OCI-LY1 (cell line): Measurements from ENCODE around the gene CX3CL1.

ENCODE experiments used
- CTCF ChIP-seq: fragments of 200-600 bp; sonication (generic), shearing (Covaris generic); IDR thresholded peaks from 2 replicates; pipeline ENCODE4 v1.5.1; 2017; ENCODE audit warnings: mild to moderate bottlenecking, antibody characterized with exemption, low read length, moderate library complexity, mixed read lengths
- EZH2 ChIP-seq: fragments of 200-600 bp; sonication (generic), shearing (Covaris generic); IDR thresholded peaks from 2 replicates; pipeline ENCODE4 v1.8.0; 2017; ENCODE audit warnings: borderline replicate concordance, mixed run types, mild to moderate bottlenecking, antibody characterized with exemption, low read length, moderate library complexity, mixed read lengths

GRCh38 chr16:57380671-57381462 is 8.6 kb downstream of the CX3CL1 start:
- TF ChIP-seq CTCF (no peak), EZH2 (no peak)
